Hindlimb muscle (tissue), 1 donor: ENCODE data around the gene SPATA33. TPM values are rescaled to one million over a fixed set of nuclear protein-coding genes. Genes with fewer than 3 reads are reported as not detected.
A peak's percentile ranks its signal among the peaks of the same experiment; 100 is the strongest.

ENCODE experiments used
- DNase-seq: peaks from one replicate; pipeline ENCODE4 v3.0.0-alpha.2; 2013
- polyA plus RNA-seq: library from polyadenylated mRNA; unstranded; fragments of 120-200 nt; gene quantifications from one replicate; pipeline ENCODE4 v1.2.1, GENCODE V29; 2013; ENCODE audit not compliant: insufficient read length

SPATA33 gene
- 5.5 TPM for polyA plus RNA-seq

GRCh38 chr16:89657442-89658220, at the start of gene SPATA33, which contains the start of gene CHMP1A:
SPATA33 (plus strand) TSS chr16:89657836; CDS start chr16:89657912, 76 bp downstream.
CHMP1A (minus strand) TSS chr16:89657708; CDS start chr16:89657588, 120 bp downstream.
- peak; percentile 94 for DNase-seq

GRCh38 chr16:89607937-89608740, 49.5 kb upstream of the SPATA33 start:
- DNase-seq = no peak

GRCh38 chr16:89610108-89610453, 47.6 kb upstream of the SPATA33 start:
- DNase-seq = no peak

GRCh38 chr16:89612415-89613166, 45.0 kb upstream of the SPATA33 start:
- DNase-seq = no peak

GRCh38 chr16:89613231-89613953, 44.2 kb upstream of the SPATA33 start, which contains the start of gene DPEP1:
DPEP1 (plus strand) TSS chr16:89613642; CDS start chr16:89630411, 16,769 bp downstream.
- DNase-seq = no peak

- DNase-seq = no peak
Measured at GRCh38 chr16:89613954-89614459, 43.6 kb upstream of the SPATA33 start.

- no peak for DNase-seq
Measured at GRCh38 chr16:89615176-89615575, 42.5 kb upstream of the SPATA33 start.

- no peak for DNase-seq
Measured at GRCh38 chr16:89615596-89616090, 42.0 kb upstream of the SPATA33 start.

- no peak for DNase-seq
Measured at GRCh38 chr16:89616623-89617022, 41.0 kb upstream of the SPATA33 start.

- DNase-seq = no peak
Measured at GRCh38 chr16:89617036-89617435, 40.6 kb upstream of the SPATA33 start.

- no peak for DNase-seq
Measured at GRCh38 chr16:89618109-89618998, 39.3 kb upstream of the SPATA33 start.

- no peak for DNase-seq
Measured at GRCh38 chr16:89619840-89620239, 37.8 kb upstream of the SPATA33 start.

GRCh38 chr16:89620406-89620841, 37.2 kb upstream of the SPATA33 start:
- no peak for DNase-seq

- DNase-seq = no peak
Measured at GRCh38 chr16:89621136-89621697, 36.4 kb upstream of the SPATA33 start.

GRCh38 chr16:89621698-89622409, 35.8 kb upstream of the SPATA33 start:
- DNase-seq = no peak

- no peak for DNase-seq
Measured at GRCh38 chr16:89623511-89624261, 34.0 kb upstream of the SPATA33 start.

- DNase-seq = no peak
Measured at GRCh38 chr16:89624777-89625761, 32.6 kb upstream of the SPATA33 start.
